ENCODE data around the gene CLEC18B. TPM values are rescaled to one million over a fixed set of nuclear protein-coding genes. Genes with fewer than 3 reads are reported as not detected.

CLEC18B gene
- total RNA-seq = not detected in 2 replicates

GRCh38 chr16:74420612-74421481 is at the start of gene CLEC18B:
TSS of gene CLEC18B (minus strand) at chr16:74421478. CDS start at chr16:74421270, 208 bp downstream.

Other genes starting within 250 kb of the CLEC18B start
- 75.1 and 102 TPM in 2 replicates for gene PSMD7, start 124.7 kb downstream of the CLEC18B start, total RNA-seq
- gene NPIPB15, start 45.2 kb downstream of the CLEC18B start, total RNA-seq = 4.1 TPM in 1 of 2 replicates, not detected in the other
- gene GLG1, start 185.6 kb upstream of the CLEC18B start, total RNA-seq = 130 and 192 TPM in 2 replicates
- 26.1 and 26.6 TPM in 2 replicates for gene RFWD3, start 245.4 kb upstream of the CLEC18B start, total RNA-seq